Right ventricle myocardium superior (tissue), 1 donor: ENCODE results near the gene ERBIN. TPM values are rescaled to one million over a fixed set of nuclear protein-coding genes. Genes with fewer than 3 reads are reported as not detected.
"Not testable (repeated sequence)": the region's sequence is repeated elsewhere in the genome, so short reads cannot be mapped to it uniquely, and the experiment has no call there.

ENCODE experiments used
- ATAC-seq: fragments of 200-7000 bp; cut with Tn5 transposase; one replicate; pipeline ENCODE4 v1.9.1; 2020; ENCODE audit warnings: mild to moderate bottlenecking; ENCODE audit not compliant: poor library complexity
- DNase-seq: peaks from one replicate; pipeline ENCODE4 v3.0.0-alpha.2; 2020
- intact Hi-C: fragments of 100-400 bp; cut with DNase I; formaldehyde crosslinking; loops from one replicate; pipeline ENCODE4 v1.11.2; 2022
- total RNA-seq: library from RNA; stranded (reverse); fragmentation: NEBNext Ultra II Directional; extraction: Animal tissue kit (Norgen Biotek cat#: 25700); gene quantifications from one replicate; pipeline ENCODE4 v1.2.1, GENCODE V29; 2021
- donor health status: DM: no; HTN: yes; CAD: no; lungs with severe emphysema.

ERBIN gene
- total RNA-seq, 1 donor from 2014 or later = 34.1 TPM

DNA sequence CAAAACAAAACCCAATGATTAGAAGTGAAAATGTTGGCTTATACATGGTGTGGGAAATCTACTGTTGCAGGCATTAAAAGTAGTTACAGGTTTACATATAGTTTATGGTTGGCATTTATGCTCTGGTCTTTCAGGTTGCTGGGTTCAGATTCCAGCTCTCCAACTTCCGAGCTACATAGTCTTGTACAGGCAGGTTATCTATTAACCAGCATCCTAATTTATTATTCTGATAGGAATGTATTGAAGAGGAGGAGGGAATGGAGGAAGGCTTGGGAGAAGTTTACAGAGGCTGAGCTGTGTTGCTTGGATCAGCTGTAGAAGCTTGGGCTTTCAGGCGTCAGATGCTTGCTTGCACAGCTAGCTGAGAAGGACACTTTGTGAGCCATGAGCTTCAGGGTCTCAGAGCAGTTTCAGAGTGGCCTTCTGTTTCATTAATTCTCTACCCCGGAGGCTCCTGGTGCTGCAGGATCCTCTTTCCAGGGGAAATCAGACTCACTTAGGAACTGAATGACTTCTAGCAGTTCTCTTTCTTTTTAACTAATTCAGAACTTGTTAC is 11.7 kb upstream of the ERBIN start:
- DNase-seq (no peak), ATAC-seq (no peak)
- intact Hi-C loops = no loop called here

DNA sequence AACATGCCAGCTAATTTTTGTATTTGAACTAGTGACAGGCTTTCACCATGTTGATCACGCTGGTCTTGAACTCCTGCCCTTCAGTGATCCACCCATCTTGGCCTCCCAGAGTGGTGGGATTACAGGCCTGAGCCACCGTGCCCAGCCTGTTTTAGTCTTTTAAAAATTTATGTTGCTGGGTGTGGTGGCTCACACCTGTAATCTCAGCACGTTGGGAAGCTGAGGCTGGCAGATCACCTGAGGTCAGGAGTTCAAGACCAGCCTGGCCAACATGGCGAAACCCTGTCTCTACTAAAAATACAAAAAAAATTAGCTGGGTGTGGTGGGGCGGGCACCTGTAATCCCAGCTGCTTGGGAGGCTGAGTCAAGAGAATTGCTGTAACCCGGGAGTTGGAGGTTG is 10.7 kb upstream of the ERBIN start:
- ATAC-seq, DNase-seq, intact Hi-C loops: not testable (repeated sequence)

DNA sequence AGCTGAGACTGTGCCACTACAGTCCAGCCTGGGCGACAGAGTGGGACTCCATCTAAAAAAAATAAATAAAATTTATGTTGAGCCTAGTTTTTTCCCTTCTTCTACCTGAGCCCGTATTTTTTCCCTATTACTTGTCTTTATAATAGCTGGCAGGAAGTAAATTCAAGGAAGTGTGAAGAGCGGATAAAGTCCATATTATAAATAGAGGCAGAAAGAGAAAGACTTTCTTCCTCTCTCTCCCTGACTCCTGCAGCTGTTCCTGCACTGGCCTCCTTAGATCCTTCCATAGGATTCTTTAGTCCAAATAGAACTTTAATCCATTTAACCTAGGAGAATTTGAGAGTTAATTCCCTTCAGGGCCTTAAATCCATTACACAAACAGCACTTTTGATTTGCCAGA is 10.3 kb upstream of the ERBIN start:
- DNase-seq (no peak), ATAC-seq (no peak)
- intact Hi-C loops = no loop called here

DNA sequence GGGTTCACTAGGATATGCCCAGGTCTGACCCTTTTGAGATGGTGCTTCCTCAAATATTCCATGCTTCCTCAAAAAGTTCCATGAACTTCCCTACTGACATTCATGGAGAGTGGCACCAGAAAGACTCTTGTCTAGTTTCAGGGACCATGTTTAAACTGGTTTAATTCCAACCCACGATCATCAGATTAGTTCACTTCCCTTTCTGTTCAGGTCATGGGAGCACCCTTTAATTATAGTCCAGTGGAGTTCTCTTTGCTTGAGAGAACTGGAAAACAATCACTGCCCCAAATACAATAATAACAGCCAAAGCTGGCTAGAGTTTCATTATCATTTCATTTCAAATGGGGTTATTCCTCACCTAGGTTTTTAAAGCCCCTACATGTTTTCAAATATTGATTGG is 9.7 kb upstream of the ERBIN start:
- intact Hi-C loops = no loop called here
- ATAC-seq = no peak
- DNase-seq = no peak

DNA sequence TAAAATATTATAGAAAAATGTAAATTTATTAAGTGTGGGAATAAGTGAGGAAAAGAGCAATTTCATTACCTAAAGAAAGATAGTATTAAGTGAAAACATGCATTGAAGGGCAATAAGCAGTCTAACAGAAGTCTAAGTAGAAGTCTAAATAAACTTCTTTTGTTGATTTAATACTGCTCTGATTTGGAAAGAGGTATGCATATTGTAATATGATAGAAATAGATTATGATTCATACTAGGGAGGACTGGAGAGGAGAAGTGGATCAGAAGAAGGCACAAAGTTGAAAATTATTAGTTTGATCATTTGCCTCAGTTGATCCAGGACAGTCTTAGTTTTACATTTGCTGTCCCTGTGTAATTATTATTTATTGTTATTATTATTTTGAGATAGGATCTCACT is 6.6 kb upstream of the ERBIN start:
- intact Hi-C loops = loop anchor here (10.0 kb wide), 1 partner anchor 225 kb away; the partner anchor contains the start of gene SREK1
- no peak for DNase-seq
- ATAC-seq = no peak

DNA sequence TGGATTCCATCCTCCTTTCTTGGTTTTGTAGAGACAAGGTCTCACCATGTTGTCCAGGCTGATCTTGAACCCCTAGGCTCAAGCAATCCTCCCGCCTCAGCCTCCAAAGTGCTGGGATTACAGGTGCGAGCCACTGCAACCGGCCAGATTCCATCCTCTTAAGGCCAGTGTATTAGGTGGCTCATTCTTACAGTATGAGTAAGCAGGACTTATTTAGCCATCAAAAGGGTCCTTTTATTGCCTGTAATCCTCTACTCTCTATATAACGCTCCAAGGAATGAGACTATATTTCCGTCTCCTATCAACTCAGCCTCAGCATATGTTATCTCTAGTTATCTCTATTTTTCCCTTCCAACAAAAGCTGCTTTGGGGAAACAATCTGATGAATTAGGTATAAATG is 3.0 kb upstream of the ERBIN start:
- intact Hi-C loops = loop anchor here (10.0 kb wide), 1 partner anchor 221 kb away; the partner anchor contains the start of gene SREK1
- ATAC-seq (no peak), DNase-seq (no peak)

DNA sequence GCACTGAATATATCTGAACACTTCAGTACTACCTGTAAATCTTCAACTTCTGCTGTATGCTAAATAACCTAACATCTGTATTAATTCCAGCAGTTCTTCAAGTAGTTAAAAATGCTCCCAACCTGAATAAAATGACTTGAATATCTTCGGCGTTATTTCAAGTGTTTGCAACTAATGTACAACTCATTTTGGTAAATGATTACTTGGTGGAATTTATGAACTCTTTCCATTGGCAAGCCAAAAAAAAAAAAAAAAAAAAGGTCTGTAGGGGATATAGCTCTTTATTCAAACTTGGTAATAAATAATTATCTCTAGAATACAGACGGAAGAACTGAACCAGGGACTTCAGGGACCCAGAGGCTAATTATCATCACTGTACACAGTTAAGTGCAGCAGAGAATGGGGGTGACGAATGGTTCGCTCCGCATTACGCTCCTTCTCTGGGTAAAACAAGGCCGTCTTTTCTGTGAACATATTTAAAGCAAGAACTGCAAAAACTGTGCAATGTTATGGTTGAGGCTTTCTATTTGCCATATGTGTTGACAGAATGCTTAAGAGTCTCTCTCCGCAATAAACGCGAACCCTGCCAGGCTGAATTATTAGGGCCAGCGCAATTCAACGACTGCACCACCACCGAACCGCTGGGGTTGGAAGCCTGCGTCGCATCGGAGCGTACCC is 1.9 kb upstream of the ERBIN start:
- ATAC-seq = peak; percentile 15
- intact Hi-C loops = loop anchor here (10.0 kb wide), 1 partner anchor 220 kb away; the partner anchor contains the start of gene SREK1
- DNase-seq = no peak

DNA sequence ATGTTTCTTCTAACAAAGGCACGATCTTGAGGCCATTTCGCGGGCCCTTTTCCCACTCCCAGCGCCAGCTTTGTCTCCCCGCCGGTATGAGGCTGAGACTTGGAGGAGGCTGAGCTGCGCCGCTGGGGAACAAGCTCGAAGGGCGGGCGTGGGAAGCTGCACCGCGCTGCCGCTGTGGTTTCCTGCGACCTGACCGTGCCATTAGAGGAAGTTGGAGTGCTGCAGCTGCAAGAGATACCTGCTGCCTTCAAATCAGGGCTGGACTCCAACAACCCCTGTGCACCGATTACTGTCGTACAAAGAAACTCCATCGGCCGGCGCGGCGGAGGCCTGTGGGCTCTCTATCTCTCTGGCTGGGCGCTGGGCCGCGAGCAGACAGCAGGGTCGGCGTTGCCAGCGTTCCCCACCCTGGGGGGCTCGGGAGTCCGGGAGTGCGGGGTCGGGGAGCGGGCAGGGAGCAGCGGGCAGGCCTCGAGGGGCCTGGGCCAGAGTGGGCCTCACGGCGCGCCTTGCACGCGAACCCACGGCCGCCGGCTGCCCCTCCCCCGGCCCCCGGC is 1.3 kb upstream of the ERBIN start:
- intact Hi-C loops = loop anchor here (10.0 kb wide), 1 partner anchor 220 kb away; the partner anchor contains the start of gene SREK1
- DNase-seq = peak; percentile 88
- peak; percentile 47 for ATAC-seq

DNA sequence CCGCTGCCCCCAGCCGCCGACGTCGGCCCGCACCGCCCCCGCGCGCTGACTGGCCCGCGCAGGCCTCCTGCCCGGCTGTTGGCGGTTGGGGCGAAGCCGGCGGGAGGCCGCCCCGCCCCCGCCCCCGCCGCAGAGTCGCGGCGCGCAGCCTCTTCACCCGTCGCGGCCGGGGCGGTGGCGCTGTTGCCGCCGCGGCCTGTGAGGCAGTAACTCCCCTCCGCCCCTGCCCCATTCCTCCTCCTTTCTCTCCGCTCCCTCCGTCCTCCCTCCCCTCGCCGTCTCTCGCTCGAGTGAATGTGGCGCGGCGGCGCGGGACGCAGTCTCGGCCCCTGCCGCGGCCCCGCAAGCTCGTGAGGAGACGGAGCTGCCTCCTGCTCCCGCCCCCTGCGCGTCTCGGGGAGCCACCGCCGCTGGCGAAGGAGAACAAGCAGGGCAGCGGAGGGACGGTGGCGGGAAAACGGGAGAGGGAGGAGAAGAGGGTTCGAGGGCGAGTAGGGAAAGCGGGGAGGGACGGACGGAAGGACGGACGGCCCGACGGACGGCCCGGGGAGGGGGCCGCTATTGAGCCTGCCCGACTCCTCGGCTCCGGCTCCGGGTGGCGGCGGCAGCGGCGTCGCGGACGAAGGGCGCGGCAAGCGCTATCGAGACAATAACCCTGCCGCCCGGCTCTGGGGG is 637 bp upstream of the ERBIN start:
- ATAC-seq = peak; percentile 91
- peak; percentile 91 for DNase-seq
- intact Hi-C loops = loop anchor here (10.0 kb wide), 1 partner anchor 219 kb away; the partner anchor contains the start of gene SREK1

DNA sequence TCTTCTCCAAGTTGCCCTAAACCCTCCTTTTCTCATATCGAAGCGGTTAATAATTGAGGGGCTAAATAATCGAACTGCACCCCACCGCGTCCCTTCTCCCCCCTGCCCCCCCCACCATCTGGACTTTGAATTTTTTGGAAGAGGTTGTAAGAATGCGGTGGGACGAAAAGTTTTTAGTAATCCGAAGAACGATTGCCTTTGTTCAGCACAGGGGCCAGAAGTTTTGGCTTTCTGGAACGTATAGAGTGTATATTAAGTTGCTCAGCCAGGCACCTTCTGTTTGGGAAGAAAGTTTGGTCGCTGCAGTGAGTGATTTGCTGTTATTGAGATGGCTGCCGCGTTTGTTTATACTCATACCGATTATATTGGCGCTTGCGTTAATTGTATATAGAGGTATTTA is 518 bp downstream of the ERBIN start:
- intact Hi-C loops = loop anchor here (10.0 kb wide), 1 partner anchor 218 kb away; the partner anchor contains the start of gene SREK1
- ATAC-seq (no peak), DNase-seq (no peak)

DNA sequence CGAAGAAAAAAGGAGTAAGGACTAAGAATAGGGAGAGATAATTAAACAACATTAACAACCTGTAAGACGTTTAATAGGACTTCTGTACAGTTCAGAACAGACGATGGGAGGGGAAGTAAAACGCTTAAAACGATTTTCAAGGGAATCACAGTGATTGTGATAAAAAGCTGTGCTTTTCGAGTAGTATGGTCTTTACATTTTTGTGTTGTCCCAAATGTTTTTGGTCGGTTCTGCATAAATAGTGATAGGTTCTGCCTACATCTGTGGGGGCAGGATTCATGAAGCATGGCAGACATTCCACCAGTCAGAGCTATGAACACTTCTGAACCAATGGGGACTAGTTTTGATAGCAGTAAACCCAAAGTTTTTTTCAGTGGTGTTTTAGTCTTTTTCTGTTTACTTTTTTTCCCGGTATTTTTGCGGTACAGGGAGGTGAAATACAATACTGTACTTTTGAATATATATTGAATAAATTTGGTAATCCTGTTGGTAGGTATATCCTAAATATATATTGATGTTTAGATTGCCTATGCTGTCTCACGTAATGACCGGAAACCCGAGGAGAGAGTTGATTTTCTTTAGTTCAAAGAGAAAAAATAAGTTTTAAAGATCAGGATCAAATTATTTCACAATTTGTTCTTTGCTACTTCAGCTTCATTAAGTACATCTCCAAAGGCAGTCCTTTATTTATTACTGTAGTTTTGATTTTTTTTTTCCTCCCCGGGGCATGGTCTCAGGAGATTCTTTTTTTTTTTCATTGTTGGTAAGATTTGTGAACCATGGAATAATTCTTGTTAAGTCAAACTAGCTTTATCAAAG is 1.3 kb downstream of the ERBIN start:
- DNase-seq (no peak), ATAC-seq (no peak)
- intact Hi-C loops = loop anchor here (10.0 kb wide), 1 partner anchor 217 kb away; the partner anchor contains the start of gene SREK1

DNA sequence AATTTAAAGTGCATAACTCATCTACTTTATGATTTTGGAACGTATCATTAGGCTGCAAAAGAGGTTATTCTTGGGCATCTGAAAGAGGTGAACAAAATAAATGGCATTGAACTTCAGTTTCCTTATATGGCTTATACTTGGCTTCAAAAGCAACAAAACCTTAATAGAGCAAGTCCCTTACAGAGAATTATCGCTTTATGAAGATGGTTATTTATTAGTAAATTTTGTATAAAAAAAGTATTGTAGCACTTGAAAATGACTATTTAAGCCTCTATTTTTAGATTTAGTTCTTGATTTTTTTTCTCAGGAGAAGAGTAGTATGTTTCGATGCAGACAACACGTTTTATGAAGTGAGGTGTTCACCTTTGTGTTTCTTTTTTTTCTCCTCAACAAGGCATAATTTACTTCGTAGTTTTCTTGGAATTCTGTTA is 2.0 kb downstream of the ERBIN start:
- intact Hi-C loops = loop anchor here (10.0 kb wide), 1 partner anchor 216 kb away; the partner anchor contains the start of gene SREK1
- DNase-seq = no peak
- no peak for ATAC-seq

DNA sequence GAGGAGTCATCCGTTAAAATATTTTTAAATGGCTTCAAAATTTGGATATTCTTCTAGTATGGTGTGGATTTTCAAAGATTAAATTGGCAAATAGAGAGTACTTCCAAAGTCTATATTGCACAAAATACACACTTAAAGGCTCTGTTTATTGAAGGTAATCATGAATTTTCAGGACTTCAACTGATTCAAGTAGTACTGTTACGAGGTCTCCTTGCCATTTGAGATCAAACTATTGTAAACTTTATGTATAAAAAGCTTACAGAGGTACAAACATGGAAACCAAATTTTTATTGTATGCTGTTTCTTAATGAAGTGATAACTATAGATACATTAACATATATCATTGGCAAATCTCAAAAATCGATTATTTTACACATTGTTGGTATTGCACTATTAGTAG is 2.5 kb downstream of the ERBIN start:
- intact Hi-C loops = loop anchor here (10.0 kb wide), 1 partner anchor 216 kb away; the partner anchor contains the start of gene SREK1
- ATAC-seq = no peak
- no peak for DNase-seq

DNA sequence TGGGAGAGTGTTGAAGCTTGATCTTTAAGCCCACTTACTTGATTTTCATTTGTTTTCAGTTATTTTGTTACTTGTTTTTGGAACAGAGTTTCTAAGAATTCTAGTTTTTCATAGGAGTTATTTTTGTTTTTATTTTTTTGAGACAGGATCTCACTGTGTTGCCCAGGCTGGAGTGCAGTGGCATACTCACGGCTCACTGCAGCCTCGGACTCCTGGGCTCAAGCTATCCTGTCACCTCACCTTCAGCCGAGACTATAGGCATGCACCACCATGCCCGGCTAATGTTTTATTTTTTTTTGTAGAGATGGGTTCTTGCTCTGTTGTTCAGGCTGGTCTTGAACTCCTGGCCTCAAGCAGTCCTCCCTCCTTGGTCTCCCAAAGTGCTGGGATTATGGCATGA is 6.3 kb downstream of the ERBIN start:
- intact Hi-C loops = no loop called here
- DNase-seq (no peak), ATAC-seq (no peak)

DNA sequence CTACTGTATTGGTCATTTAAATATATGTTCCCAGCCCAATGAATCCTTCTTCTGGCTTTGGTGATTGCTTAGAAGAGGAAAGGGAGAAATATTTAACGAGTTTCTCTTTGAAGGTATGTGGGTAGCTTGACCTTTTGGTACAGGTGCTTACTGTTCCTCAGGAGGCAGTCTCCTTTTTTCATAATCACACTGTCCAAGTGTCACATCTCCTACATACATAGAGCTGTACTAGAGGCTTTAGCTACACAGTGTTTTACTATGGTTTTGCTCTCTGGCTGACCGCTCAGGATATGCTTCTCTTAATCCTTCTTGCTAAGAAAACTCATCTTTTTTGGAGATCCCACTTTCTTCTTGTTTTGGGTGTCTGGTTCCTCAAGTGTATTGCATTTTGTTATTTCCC is 6.9 kb downstream of the ERBIN start:
- DNase-seq (no peak), ATAC-seq (no peak)
- intact Hi-C loops = no loop called here

DNA sequence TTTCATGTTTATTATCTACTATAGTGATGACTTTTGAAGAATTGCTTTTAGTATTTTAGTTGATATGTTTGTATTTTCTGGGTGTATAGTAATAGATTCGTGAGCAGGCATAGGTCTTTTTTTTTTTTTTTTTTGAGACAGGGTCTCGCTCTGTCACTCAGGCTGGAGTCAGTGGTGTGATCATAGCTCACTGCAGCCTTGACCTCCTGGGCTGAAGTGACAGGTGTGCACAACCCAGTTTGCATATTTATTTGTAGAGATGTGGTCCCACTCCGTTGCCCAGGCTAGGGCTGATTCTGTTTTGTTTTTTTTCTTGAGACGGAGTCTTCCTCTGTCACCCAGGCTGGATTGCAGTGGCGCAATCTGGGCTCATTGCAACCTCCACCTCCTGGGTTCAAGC is 11.9 kb downstream of the ERBIN start:
- DNase-seq = no peak
- no peak for ATAC-seq
- intact Hi-C loops = no loop called here

DNA sequence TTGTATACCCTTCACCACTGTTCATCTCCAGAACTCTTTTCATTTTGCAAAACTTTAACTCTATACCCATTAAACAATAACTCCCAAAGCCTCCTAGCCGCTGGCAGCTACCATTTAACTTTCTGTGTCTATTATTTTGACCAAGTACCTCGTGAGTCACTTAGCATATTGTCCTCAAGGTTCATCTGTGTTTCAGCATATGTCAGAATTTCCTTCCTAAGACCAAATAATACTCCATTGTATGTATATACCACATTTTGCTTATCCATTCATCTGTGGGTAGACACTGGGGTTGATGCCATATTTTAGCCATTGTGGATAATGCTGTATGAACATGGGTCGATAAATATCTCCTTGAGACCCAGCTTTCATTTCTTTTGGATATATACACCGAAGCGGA is 17.4 kb downstream of the ERBIN start:
- ATAC-seq (no peak), DNase-seq (no peak)
- intact Hi-C loops = no loop called here

DNA sequence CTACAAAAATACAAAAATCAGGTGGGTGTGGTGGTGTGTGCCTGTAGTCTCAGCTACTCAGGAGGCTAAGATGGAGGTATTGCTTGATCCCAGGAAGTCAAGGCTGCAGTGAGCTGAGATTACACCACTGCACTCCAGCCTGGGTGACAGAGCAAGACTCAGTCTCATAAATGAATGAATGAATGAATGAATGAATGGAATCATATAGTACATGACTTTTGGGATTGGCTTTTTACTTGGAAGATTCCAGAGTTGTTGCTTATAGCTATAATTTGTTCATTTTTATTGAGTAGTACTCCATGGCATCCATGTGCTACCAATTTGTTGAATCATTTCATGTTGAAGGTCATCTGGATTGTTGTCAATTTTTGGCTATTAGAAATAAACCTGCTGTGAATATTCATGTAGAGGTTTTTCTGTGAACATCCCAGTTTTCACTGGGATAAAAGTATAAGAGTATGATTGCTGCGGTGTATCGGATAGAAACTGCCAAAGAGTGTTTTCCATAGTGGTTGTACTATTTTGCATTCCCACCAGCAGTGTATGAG is 19.9 kb downstream of the ERBIN start:
- DNase-seq (no peak), ATAC-seq (no peak)
- intact Hi-C loops = no loop called here
